CD1c-positive myeloid dendritic cell (primary cell): Measurements from ENCODE around the gene SEC14L1.

Source experiments
- DNase-seq: peaks from one replicate; pipeline ENCODE4 v3.0.0-alpha.2; 2016; ENCODE audit errors: extremely low spot score

SEC14L1 gene

DNA sequence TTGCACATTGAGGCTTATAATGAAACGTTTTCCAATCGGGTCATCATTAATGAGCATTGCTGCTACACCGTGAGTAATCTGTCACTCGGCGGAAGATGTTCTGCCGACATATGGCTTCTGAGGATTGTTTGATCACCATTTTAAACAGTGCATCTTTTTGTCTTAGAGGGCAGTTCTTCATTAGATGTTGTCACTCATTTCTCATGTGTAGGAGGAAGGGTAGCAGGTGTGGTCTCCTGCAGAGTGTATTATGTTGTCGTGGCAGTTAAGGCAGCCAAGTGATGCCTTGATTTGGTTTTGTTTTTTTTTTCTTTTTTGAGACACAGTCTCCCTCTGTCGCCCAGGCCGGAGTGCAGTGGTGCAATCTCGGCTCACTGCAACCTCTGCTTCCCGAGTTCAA is 50.5 kb downstream of the SEC14L1 start:
- DNase-seq = no peak

DNA sequence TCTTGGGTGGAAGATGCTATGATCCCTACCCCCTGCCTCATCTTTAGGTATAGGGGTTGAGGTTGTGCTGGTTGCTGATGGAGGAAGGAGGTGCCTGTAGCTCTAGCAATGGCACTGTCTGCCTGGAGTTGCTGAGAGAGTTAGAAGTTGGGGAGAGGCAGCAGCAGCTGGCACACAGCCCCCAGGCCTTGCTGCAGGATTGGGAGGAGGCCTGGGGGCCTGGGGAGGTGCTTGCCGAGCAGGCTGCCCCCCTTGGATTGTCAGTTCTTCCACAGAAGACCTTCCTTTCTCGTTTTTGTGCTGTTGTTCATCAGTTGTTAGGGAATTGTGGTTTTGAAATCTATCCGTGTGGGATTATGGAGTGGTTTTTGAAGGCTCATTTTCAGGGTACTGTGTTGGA is 52.9 kb downstream of the SEC14L1 start:
- DNase-seq = no peak

DNA sequence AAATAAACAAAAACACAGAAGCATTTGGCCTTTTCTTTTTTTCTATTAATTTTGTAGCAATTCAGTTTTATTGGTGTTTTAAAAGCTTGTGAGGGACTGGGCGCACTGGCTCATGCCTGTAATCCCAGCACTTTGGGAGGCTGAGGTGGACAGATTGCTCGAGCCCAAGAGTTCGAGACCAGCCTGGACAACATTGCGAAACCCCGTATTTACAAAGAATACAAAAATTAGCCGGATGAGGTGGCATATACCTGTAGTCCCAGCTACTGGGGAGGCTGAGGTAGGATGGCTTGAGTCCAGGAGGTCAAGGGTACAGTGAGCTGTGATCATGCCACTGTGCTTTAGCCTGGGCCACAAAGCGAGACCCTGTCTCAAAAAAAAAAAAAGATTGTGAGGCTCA is 53.4 kb downstream of the SEC14L1 start:
- DNase-seq = no peak

DNA sequence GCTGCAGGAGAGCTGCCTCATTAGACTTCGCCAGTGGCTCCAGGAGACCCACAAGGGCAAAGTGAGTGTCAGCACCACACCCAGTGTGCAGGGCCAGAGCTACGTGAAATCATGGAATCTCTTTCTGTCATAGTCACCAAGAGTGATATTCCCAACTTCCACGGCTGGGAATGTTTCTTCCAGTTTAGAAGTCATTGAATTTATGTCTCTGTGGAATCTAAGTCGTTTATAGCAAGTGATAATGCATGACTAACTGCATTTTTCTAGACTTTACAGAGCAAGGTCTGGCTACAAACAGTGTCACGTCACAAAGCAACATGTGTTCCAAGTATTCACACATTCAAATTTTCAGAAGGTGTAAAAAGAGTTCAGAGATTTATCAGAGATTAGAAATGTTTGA is 55.5 kb downstream of the SEC14L1 start:
- no peak for DNase-seq

DNA sequence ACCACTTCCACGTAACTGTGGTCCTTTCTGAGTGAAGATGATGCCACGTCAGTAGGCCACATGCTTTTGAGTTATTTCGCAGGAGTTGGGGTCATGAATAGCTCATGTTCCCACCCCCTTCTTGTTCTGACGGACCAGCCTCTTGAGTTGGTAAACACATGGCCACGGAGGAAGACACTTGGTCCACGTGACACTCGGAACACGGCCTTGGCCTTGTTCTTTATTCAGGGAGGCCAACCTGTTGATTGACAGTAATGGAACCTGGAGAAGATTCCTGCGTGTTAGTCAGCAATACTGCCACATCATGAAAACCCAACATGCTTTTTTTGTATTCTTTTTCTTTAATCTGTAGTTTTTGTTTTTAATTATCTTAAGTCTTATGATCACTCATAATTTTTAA is 56.3 kb downstream of the SEC14L1 start:
- DNase-seq = no peak

DNA sequence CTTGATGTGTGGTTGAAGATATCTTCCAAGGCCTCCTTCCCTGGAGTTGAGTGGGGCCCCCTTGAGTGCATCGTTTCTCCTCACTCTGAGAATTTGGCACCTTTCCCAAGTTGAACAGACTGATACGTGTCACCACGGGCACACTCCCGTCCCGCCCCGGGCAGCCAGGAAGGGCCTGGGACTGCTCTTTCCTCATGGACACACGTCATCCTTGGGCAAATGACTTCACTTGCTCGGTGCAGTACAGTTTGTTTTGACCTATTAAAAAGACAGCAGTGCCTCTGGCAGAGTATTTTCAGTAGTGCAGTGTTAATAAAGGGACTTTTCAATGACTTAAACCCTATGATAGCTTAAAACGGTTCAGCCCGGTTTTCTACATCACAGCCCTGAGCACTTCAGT is 59.9 kb downstream of the SEC14L1 start:
- no peak for DNase-seq

DNA sequence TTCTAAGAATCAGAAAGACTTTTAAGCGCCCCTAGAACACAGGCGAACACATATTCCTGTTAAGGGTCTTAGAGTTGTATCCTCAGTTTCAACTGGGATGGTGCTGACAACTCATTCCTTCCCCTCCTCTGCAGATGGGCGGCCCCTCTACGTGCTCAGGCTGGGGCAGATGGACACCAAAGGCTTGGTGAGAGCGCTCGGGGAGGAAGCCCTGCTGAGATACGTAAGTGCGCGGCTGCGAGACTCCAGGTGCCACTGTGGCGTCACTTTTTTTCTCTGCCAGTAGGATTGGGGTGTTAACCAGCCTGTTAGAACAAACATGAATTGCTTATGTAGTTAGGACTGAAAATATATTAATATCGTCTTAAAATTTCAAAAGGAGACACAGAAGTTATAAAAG is 62.7 kb downstream of the SEC14L1 start:
- no peak for DNase-seq

DNA sequence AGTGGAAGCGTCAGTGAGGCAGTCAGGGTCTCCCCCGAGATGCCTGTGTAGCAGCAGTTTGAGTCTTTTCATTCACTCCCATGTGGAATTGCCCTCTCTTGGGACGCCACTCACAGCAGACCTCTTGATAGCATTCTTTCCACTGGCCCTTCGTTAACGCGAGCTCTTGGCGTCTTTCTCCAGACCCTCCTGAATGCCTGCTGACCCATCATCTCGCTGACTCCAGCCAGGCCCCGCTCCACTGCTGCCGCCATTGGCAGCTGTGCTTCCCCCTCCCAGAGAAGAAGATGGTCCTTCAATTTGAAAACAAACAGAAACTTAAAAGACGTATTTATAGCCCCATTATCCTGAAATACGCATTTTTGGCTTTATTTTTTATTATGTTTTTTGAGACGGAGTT is 63.1 kb downstream of the SEC14L1 start:
- DNase-seq = no peak

DNA sequence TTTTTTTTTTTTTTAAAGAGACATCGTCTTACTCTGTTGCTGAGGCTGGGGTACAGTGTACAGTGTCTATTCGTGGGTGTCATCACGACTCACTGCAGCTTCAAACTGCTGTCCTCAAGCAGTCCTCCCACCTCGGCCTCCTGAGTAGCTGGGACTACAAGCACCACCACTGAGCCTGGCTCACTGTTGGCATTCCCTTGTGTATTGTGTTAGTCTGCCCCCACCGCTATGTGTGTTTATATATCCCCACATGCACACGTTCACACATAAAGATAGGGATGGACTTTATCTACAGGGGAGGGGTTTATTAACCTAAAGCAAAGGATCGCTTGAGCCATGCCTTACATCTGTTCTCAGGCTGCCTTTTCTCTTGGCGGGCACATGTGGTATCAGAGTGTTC is 63.8 kb downstream of the SEC14L1 start:
- no peak for DNase-seq

DNA sequence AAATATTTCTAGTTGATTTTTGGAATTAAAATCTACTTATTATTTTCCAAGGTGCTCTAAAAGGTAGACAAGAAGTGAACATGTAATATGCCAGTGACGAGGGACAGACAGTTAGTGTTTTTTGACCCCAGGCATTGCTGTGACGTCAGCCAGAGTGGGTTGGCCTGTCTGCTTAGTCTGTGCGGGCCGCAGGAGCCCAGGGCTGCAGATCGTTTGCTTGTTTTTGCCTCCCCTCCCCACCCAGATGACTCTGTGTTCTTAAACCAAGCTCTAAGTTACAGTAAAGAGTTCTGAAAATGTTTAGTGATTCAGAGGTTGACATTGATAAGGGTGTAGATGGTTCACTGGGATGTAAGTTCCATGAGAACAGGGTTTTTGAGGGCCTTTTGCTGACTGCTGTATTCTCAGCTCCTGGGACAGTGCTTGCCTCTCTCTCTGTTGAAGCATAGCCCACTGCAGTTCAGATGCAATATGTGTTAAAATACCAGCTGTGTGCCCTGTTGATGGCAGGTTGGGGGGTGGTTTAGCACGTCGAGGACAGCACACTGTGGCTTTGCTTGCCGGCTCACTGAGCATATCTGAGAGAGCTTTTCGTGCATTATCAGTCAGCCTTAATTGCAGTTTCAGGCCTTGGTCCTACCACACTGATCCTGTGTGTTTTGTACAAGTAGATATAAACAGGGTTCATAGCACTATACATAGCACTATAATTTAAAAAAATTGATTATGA is 64.8 kb downstream of the SEC14L1 start:
- no peak for DNase-seq

DNA sequence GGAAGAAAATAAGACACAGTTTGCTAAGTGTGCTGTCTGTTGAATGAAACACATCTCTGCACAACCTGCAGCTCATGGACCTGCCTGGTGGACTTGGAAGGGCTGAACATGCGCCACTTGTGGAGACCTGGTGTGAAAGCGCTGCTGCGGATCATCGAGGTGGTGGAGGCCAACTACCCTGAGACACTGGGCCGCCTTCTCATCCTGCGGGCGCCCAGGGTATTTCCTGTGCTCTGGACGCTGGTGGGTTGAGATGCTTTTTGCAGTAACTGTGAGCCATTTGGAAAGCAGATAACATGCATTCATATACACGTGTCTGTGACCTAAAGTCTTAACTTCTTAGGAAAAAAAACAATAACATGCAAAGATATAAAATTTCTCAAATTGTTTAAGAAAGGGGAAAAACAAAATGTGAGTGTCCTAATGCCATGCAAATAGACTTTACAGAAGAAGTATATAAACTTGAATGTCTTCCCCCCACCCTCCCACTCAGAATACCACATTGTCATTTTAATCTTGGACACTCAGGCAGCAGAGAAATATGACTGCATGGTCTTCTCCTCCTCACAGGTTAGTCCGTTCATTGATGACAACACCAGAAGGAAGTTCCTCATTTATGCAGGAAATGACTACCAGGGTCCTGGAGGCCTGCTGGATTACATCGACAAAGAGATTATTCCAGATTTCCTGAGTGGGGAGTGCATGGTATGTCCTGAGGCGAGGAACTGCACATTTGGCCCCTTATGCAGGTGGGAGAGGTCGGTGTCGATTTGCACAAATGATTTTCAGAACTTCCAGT is 65.6 kb downstream of the SEC14L1 start:
- peak; percentile 74 for DNase-seq

DNA sequence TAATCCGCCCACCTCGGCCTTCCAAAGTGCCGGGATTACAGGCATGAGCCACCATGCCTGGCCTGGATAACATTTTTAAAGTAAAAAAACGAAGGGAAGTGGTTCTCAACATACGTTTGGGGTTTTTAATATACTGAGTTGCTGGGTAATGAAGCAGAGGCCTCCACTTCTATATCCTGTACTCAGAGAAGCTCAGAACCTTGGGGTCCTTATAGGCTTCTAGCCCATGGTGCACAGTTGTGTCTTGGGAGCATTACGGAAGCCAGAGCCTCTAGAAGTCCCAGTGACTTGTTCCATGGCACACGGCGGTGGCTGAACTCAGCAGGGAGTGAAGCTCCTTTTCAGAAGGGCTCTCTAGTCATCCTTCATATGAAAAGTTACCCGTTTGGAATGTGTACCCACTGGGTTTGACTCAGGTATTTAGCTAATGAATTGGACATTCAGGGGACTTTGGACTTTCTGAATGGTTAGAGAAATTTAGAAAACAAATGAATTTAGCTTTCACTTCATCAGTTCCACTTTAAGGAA is 67.0 kb downstream of the SEC14L1 start:
- DNase-seq = no peak

DNA sequence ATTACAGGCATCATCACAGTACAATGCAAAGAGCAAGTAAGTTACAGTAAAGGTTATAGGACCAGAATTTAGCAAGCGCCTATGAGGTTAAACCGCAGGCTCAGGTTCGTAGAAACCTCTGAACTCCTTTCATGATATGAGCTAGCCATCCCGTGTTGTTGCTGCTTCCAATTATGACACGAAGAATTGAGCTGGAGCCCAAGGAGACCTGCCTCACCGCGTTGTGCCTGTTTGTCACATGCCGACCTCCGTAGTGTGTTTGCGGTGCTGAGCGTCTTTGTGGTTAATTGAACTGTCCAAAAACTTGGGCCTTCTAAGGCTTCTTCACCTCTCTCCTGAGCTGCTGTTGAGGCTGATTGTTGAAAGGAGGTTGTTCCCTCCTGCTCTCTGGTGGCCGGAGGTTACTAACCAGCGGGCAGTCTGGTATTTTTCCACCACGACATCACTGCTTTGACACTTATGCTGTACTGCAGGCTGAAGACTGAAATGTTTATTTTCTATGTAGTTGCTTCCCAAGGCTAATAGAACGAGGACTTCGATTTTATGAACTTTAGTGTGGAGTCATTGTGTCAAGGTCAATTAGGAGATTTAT is 67.5 kb downstream of the SEC14L1 start:
- no peak for DNase-seq

DNA sequence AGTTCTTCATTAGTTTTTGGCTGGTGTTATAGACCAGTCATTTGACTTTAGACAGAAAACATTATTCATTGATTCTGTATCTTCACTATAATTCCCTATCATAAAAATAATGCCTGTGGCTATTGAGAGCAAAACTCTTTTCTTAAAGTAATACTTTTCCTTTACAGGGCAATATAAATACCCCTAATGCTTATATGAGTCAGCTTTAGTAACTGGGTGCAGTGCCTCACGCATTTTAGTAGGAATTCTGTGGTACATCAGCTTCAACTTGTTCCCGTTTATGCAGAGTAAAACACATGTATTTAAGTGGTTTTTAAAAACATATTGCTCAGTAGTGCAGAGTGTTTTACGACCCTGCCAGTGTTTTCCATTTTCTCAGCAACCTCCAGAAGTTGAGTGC is 68.1 kb downstream of the SEC14L1 start:
- no peak for DNase-seq

DNA sequence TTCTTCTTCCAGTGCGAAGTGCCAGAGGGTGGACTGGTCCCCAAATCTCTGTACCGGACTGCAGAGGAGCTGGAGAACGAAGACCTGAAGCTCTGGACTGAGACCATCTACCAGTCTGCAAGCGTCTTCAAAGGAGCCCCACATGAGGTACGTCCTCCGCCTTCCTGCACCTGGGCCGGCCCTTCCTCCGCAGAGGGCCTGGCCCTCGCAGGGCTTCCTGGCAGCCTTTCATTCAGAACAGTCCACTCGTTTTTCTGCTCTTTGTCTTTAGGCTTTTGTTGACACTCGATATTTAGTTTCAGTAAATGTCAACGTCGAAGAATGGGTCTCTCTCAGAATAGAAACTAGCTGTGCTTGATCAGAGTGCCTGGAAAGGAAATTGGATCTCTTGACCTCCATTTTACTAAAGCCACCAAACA is 68.6 kb downstream of the SEC14L1 start:
- no peak for DNase-seq

DNA sequence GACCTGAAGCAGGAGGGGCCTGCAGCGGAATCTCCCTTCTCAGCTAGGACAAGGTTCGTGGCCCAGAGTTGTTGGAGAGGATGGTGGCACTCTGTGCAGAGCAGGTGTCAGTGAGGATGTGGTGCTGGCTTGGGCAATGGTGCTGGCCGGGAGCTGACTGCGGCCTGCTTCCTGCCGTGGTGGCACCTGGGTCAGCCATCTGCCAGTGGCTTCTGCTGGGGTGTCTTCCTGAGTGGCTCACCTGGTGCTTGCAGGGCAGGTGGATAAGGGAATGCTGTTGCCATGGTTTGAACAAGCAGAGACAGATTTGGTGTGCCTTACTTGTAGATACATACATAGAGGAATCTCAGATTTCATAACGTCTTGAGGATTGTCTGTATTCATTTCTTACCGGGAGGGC is 69.6 kb downstream of the SEC14L1 start:
- DNase-seq = no peak

DNA sequence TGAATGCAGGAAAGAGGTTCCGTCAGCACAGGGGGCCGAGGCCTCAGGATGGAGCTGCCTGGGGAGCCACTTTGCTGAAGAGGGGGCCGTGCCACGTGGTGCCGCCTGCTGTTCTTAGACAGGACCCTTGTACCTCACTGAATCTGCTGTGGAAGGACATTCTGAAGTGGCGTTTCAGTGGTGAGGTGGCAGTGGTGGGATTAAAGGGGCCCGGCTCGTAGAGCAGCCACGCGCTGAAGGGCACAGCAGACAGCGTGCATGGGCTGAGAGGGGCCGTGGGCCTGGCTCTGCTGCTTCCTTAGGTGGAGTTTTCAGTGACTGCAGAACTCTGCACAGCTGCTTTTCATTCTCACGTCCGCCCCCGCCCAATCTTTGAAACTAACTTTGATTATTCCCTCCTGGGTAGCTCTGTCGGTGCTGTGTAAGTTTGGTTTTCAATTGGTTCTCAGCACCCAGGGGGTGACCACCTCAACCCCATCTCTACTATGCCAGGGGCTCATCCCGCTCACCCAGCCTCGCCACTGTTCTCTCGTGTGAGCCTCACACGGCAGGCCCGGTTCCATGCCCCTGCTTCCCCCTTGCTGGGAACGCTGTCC is 70.3 kb downstream of the SEC14L1 start:
- DNase-seq = no peak

DNA sequence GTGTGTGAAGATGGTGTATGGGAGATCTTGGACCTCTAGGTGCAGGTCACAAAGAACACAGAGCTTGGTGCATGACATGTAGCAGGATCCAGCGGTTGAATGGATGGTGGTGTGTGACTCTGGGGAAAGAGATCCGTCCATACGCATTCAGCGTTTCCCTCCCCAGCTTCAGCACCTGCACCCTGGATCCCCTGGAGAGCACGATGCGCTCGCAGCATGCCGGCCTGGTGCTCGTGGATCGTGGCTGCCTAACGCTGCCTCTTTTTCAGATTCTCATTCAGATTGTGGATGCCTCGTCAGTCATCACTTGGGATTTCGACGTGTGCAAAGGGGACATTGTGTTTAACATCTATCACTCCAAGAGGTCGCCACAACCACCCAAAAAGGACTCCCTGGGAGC is 70.9 kb downstream of the SEC14L1 start:
- no peak for DNase-seq

DNA sequence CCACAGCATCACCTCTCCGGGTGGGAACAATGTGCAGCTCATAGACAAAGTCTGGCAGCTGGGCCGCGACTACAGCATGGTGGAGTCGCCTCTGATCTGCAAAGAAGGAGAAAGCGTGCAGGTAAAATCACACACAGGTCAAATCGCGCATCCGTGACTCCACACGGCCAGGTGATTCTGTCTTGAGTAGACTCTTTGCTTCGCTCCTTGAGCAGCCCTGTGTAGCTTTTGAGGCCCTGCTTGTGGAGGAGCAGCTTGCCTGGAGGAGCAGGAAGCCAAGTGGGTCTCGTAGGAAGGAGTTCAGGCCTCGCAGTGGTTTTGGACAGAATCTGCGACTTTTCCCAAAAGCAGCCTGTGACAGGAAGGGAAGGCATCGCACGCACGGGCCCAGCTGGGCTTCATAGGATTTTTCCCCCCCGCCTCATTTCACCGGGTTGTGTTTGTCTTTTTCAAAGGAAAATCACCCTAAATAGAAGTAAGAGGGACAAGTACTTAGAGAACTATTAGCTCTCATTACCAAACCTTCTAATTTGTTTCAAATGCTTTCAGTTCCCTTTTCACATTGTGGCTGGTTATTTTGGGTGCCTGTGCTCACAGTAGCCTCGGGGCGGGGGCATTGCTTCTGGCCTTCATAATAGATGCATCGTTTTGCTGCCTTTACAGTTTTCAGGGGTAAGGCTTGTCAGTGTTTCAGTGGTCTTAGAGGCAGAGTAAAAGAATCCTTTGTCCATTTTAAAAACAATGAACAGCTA is 71.5 kb downstream of the SEC14L1 start:
- DNase-seq = peak; percentile 75

DNA sequence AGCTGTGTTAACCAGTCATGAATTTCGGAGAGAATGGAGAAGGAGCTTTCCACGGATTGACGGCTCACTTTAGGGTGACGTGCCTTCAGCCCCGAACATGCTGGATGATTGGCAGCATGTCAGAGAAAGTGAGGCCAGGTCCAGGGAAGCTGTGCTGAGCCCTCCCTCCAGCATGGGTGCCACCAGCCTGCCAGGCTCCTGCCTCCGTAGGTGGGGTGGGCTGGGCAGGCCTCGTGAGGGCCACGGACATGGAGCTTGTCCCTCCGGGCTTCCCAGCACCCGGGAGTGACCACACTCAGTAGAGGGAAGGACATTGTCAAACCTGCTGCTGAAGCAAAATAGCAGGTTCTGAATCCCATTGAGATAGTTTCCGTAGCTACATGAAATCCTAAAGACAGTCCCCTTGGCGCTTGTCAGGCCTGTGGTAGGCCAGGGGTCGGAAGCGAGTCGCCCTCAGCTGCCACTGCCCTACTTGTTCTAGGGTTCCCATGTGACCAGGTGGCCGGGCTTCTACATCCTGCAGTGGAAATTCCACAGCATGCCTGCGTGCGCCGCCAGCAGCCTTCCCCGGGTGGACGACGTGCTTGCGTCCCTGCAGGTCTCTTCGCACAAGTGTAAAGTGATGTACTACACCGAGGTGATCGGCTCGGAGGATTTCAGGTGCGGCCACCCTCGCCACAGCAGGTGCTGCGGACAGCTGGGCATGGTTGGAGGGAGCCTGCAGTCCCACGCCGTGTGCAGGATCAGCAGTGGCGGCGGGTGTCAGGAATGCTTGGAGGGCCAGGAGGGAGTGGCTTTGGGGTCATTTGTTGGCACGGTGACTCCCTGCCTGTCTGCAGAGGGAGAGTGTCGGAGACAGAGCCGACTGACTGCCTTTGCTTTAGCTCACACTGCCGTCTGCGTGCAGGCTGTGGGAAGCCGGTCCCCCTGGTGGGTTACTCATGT is 72.3 kb downstream of the SEC14L1 start:
- DNase-seq = no peak

DNA sequence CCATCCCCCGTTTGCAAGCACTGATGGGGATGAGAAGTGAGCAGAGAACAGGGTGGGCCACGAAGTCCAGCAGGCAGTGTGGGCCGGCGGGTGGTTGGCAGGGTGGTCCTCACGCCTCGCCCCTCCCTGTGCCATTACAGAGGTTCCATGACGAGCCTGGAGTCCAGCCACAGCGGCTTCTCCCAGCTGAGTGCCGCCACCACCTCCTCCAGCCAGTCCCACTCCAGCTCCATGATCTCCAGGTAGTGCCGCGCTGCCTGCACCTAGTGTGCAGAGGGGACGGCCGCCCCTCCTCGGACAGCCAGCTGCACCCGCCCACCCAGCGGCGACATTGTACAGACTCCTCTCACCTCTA is 73.0 kb downstream of the SEC14L1 start:
- DNase-seq = no peak
